Progenitor cell of endocrine pancreas (in vitro differentiated cells): ENCODE measurements around the gene KANSL1. TPM values are rescaled to one million over a fixed set of nuclear protein-coding genes. Genes with fewer than 3 reads are reported as not detected.

Experiments
- DNase-seq: peaks from one replicate; pipeline ENCODE4 v3.0.0; 2021; ENCODE audit warnings: low spot score; ENCODE audit not compliant: unreplicated experiment
- H3K27ac Mint-ChIP-seq: 2 replicates; pipeline ENCODE4 v1.8.0; 2021; ENCODE audit warnings: mild to moderate bottlenecking, moderate library complexity, mixed read lengths
- H3K27me3 Mint-ChIP-seq: 2 replicates; pipeline ENCODE4 v1.8.0; 2021; ENCODE audit warnings: mixed read lengths
- H3K36me3 Mint-ChIP-seq: 2 replicates; pipeline ENCODE4 v1.8.0; 2022; ENCODE audit warnings: mixed read lengths; ENCODE audit not compliant: insufficient read depth
- H3K4me1 Mint-ChIP-seq: 2 replicates; pipeline ENCODE4 v1.8.0; 2021; ENCODE audit warnings: low read depth, mixed read lengths
- H3K4me3 Mint-ChIP-seq: 2 replicates; pipeline ENCODE4 v1.8.0; 2021; ENCODE audit warnings: low read depth, mild to moderate bottlenecking, moderate library complexity, mixed read lengths
- H3K9me3 Mint-ChIP-seq: 2 replicates; pipeline ENCODE4 v1.8.0; 2021; ENCODE audit warnings: low read depth, mixed read lengths
- CTCF ChIP-seq: fragments of 200-600 bp; sonication (generic); IDR thresholded peaks from one replicate; pipeline ENCODE4 v1.5.0; 2021; ENCODE audit warnings: antibody characterized with exemption, mild to moderate bottlenecking; ENCODE audit not compliant: unreplicated experiment
- total RNA-seq: library from RNA; stranded (reverse); gene quantifications from 2 replicates; pipeline ENCODE4 v1.2.1, GENCODE V29; 2021

KANSL1 gene
- total RNA-seq, 1 donor from 2014 or later = 173 TPM

GRCh38 chr17:46125831-46126230, 67.4 kb downstream of the KANSL1 start:
- H3K36me3 Mint-ChIP-seq = peaks cover 2% of the 10 kb centered on the region
- no peak for TF ChIP-seq CTCF
- DNase-seq = no peak
- no peaks in the 10 kb centered on the region for H3K9me3 Mint-ChIP-seq
- H3K27me3 Mint-ChIP-seq = no peaks in the 10 kb centered on the region
- no peak overlapping the region for H3K4me3 Mint-ChIP-seq
- no peak overlapping the region for H3K27ac Mint-ChIP-seq
- peaks cover 40% of the 10 kb centered on the region for H3K4me1 Mint-ChIP-seq

GRCh38 chr17:46124695-46125592, 68.3 kb downstream of the KANSL1 start:
- peak overlapping the region; percentile 8 for H3K27ac Mint-ChIP-seq
- DNase-seq = no peak
- no peak overlapping the region for H3K4me3 Mint-ChIP-seq
- H3K27me3 Mint-ChIP-seq = no peaks in the 10 kb centered on the region
- TF ChIP-seq CTCF = no peak
- no peaks in the 10 kb centered on the region for H3K9me3 Mint-ChIP-seq
- H3K36me3 Mint-ChIP-seq = peaks cover 2% of the 10 kb centered on the region
- peaks cover 35% of the 10 kb centered on the region for H3K4me1 Mint-ChIP-seq

DNA sequence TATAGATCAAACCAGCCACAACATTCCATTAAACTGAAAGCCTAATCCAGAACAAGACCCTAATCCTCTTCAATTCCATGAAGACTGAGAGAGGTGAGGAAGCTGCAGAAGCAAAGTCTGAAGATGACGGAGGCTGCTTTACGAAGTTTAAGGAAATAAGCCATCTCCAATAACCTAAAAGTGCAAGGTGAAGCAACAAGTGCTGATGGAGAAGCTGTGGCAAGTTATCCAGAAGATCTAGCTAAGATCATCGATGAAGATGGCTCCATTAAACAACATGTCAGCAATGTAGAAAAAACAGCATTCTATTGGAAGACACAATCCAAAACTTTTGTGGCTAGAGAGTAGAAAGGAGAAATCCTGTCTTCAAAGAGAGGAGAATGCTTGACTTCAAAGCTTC, 69.6 kb downstream of the KANSL1 start:
- no peak for DNase-seq
- Mint-ChIP-seq H3K27ac (no peak overlapping the region), H3K4me3 (no peak overlapping the region), H3K36me3 (peaks cover 4% of the 10 kb centered on the region), H3K4me1 (peaks cover 34% of the 10 kb centered on the region), H3K9me3 (no peaks in the 10 kb centered on the region), H3K27me3 (no peaks in the 10 kb centered on the region)
- no peak for TF ChIP-seq CTCF

DNA sequence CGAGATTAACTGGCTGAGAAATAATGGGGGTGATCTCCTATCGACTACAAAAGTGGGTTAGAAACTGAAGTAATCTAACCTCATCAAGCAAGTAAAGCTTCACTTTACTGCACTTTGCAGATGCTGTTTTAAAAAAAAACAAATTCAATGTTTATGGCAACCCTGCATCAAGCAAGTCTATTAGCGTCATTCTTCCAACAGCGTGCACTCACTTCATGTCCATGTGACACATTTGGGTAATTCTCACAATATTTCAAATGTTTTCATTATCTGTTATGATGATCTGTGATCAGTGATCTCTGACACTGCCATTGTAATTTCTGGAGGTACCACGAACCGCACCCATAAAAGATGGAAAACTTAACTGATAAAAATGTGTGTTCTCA, 70.8 kb downstream of the KANSL1 start:
- Mint-ChIP-seq H3K4me1 (peaks cover 35% of the 10 kb centered on the region), H3K27ac (no peak overlapping the region)

DNA sequence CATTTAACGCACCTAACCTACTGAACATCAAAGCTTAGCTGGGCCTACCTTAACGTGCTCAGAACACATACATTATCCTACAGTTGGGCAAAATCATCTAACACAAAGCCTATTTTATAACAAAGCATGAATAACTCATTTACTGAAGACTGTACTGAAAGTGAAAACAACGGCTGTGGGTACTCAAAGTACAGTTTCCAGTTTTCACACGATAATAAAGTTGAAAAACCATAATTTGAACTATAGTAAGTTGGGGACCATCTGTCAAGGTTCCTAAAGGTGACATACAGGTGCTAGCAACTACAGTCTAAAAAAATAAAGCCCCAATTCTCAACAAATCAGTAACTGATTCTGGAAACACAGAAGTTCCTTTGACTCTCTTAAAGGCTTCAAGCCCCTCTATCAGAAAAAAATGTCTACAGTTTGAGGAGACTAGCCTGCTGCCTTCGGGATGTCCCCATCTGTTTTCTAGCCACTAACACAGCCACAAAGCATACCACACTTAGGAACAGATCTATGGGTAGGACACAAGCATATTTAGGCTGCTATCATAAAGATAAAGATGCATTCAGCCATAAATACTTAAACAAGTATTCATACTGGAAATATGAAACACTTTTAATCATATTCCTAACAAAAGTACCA, 71.3 kb downstream of the KANSL1 start:
- no peak for TF ChIP-seq CTCF
- Mint-ChIP-seq H3K27ac (no peak overlapping the region), H3K36me3 (peaks cover 4% of the 10 kb centered on the region), H3K4me3 (no peak overlapping the region), H3K4me1 (peaks cover 39% of the 10 kb centered on the region), H3K27me3 (no peaks in the 10 kb centered on the region), H3K9me3 (no peaks in the 10 kb centered on the region)
- DNase-seq = no peak

More for the DNA sequence above, 70.8 kb downstream of the KANSL1 start:
- no peak overlapping the region for H3K4me3 Mint-ChIP-seq
- TF ChIP-seq CTCF = no peak
- H3K9me3 Mint-ChIP-seq = no peaks in the 10 kb centered on the region
- DNase-seq = no peak
- H3K36me3 Mint-ChIP-seq = peaks cover 4% of the 10 kb centered on the region
- no peaks in the 10 kb centered on the region for H3K27me3 Mint-ChIP-seq
